Keratinocyte (primary cell): ENCODE results near the gene SPRED2.

Experiments used
- EZH2 ChIP-seq: IDR thresholded peaks from one replicate; pipeline ENCODE4 v1.6.1; 2012; ENCODE audit warnings: inconsistent platforms, mild to moderate bottlenecking, low read length, moderate library complexity
- TF ChIP-seq, protein P1 (sequence below), 3 experiments: IDR thresholded peaks in 1 of 3; conservative IDR thresholded peaks in 1 of 3; optimal IDR thresholded peaks in 1 of 3; 2 replicates in 2 of 3; 3 replicates in 1 of 3; pipeline versions ENCODE3 to v1.5.1; 2011; ENCODE audit warnings: low read length in 3 of 3, mild to moderate bottlenecking in 3 of 3, moderate library complexity in 2 of 3, control low read depth in 1 of 3, inconsistent platforms in 1 of 3; ENCODE audit not compliant: insufficient read depth in 2 of 3; ENCODE audit errors: extremely low read depth in 1 of 3

- TF ChIP-seq, protein P1, sequence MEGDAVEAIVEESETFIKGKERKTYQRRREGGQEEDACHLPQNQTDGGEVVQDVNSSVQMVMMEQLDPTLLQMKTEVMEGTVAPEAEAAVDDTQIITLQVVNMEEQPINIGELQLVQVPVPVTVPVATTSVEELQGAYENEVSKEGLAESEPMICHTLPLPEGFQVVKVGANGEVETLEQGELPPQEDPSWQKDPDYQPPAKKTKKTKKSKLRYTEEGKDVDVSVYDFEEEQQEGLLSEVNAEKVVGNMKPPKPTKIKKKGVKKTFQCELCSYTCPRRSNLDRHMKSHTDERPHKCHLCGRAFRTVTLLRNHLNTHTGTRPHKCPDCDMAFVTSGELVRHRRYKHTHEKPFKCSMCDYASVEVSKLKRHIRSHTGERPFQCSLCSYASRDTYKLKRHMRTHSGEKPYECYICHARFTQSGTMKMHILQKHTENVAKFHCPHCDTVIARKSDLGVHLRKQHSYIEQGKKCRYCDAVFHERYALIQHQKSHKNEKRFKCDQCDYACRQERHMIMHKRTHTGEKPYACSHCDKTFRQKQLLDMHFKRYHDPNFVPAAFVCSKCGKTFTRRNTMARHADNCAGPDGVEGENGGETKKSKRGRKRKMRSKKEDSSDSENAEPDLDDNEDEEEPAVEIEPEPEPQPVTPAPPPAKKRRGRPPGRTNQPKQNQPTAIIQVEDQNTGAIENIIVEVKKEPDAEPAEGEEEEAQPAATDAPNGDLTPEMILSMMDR (optimal IDR thresholded peaks at IDR 0.05 in 1 of 3, IDR thresholded peaks at IDR 0.05 in 1 of 3, conservative IDR thresholded peaks at IDR 0.05 in 1 of 3; ENCODE audit: extremely low read depth in 1 of 3, insufficient read depth in 2 of 3, low read length in 3 of 3) = peak in 1 of 3 experiments; percentile 31
- no peak for TF ChIP-seq EZH2
These were observed 79.4 kb downstream of the SPRED2 start for GRCh38 chr2:65353046-65353445.
